Naive thymus-derived CD4-positive, alpha-beta T cell (primary cell): ENCODE measurements around the gene SSBP3. TPM values are rescaled to one million over a fixed set of nuclear protein-coding genes. Genes with fewer than 3 reads are reported as not detected.

Source experiments
- ATAC-seq: fragments of 150-1000 bp; cut with Tn5 transposase; 2 replicates; pipeline ENCODE4 v1.10.0; 2021; ENCODE audit warnings: mild to moderate bottlenecking, moderate library complexity
- CTCF ChIA-PET: fragments of 350-600 bp; sonication (Branson Sonifier 250); formaldehyde crosslinking; loops from one replicate; lab custom pipeline; 2021; ENCODE audit warnings: antibody characterized with exemption; lab: Charles Lee
- POLR2A ChIA-PET: fragments of 350-600 bp; sonication (Branson Sonifier 250); formaldehyde crosslinking; loops from one replicate; lab custom pipeline; 2021; ENCODE audit warnings: antibody characterized with exemption, inconsistent platforms; lab: Charles Lee
- DNase-seq, 9 donors: peaks; one replicate each; pipeline versions ENCODE4 v3.0.0 to v3.0.0-alpha.2; 2020 to 2022; ENCODE audit warnings: mixed read lengths in 1 of 9
- H3K27ac ChIP-seq: one replicate; pipeline ENCODE4 v1.7.0; 2013; ENCODE audit warnings: mild to moderate bottlenecking, low read depth, low read length, moderate library complexity
- H3K27me3 ChIP-seq, 2 donors: one replicate each; pipeline ENCODE4 v1.7.0; 2013; ENCODE audit warnings: low read length in 2 of 2, mild to moderate bottlenecking in 2 of 2, moderate library complexity in 2 of 2; ENCODE audit not compliant: control insufficient read depth in 2 of 2, insufficient read depth in 2 of 2
- H3K36me3 ChIP-seq, 3 experiments: 1 replicate in 2 of 3; 2 replicates in 1 of 3; pipeline ENCODE4 v1.7.0; 2013; ENCODE audit warnings: low read length in 3 of 3, mild to moderate bottlenecking in 3 of 3, moderate library complexity in 1 of 3; ENCODE audit not compliant: insufficient read depth in 3 of 3, control insufficient read depth in 2 of 3
- H3K4me1 ChIP-seq, 2 donors: one replicate each; pipeline ENCODE4 v1.7.0; 2013; ENCODE audit warnings: low read length in 2 of 2, mild to moderate bottlenecking in 2 of 2, moderate library complexity in 1 of 2; ENCODE audit not compliant: control insufficient read depth in 2 of 2, insufficient read depth in 2 of 2
- H3K4me3 ChIP-seq: 2 replicates; pipeline ENCODE4 v1.7.0; 2013; ENCODE audit warnings: mild to moderate bottlenecking, low read length
- H3K9me3 ChIP-seq, 3 experiments: 1 replicate in 2 of 3; 2 replicates in 1 of 3; pipeline ENCODE4 v1.7.0; 2013; ENCODE audit warnings: low read length in 3 of 3; ENCODE audit not compliant: control insufficient read depth in 2 of 3
- H3K27ac Mint-ChIP-seq, 9 donors: one replicate each; pipeline ENCODE4 v1.8.0; 2020 to 2022; ENCODE audit warnings: mixed read lengths in 9 of 9, mild to moderate bottlenecking in 8 of 9, moderate library complexity in 5 of 9, inconsistent platforms in 2 of 9
- H3K27me3 Mint-ChIP-seq, 5 donors: one replicate each; pipeline ENCODE4 v1.8.0; 2021 to 2022; ENCODE audit warnings: mixed read lengths in 5 of 5, mild to moderate bottlenecking in 1 of 5
- H3K36me3 Mint-ChIP-seq, 5 donors: one replicate each; pipeline ENCODE4 v1.8.0; 2020 to 2022; ENCODE audit warnings: mixed read lengths in 5 of 5, mild to moderate bottlenecking in 3 of 5, inconsistent platforms in 1 of 5
- H3K4me1 Mint-ChIP-seq, 7 donors: one replicate each; pipeline ENCODE4 v1.8.0; 2020 to 2022; ENCODE audit warnings: mixed read lengths in 7 of 7, mild to moderate bottlenecking in 3 of 7, inconsistent platforms in 1 of 7
- H3K4me3 Mint-ChIP-seq, 10 donors: one replicate each; pipeline ENCODE4 v1.8.0; 2020 to 2022; ENCODE audit warnings: mild to moderate bottlenecking in 10 of 10, mixed read lengths in 10 of 10, moderate library complexity in 6 of 10, inconsistent platforms in 2 of 10
- H3K9me3 Mint-ChIP-seq, 11 donors: one replicate each; pipeline ENCODE4 v1.8.0; 2020 to 2022; ENCODE audit warnings: mixed read lengths in 11 of 11, mild to moderate bottlenecking in 4 of 11, inconsistent platforms in 1 of 11, moderate library complexity in 1 of 11
- intact Hi-C, 2 donors: fragments of 100-400 bp; cut with micrococcal nuclease; formaldehyde crosslinking; loops; one replicate each; pipeline ENCODE4 v1.15.1; 2023
- polyA plus RNA-seq, 2 donors: library from polyadenylated mRNA; unstranded; fragments of 300-500 nt; fragmentation: Illumina TruSeq; gene quantifications; one replicate each; pipeline ENCODE4 v1.2.3, GENCODE V29; 2021
- total RNA-seq, 6 experiments: library from RNA in 5 of 6; stranded (reverse) in 5 of 6; gene quantifications; 1 replicate in 5 of 6; 2 replicates in 1 of 6; pipeline ENCODE4 v1.2.3 and lab custom pipeline; 2021 to 2026

The SSBP3 gene
- total and polyA plus RNA-seq, 7 experiments from 2014 or later: 19.4 to 124 (median 80.5) TPM

DNA sequence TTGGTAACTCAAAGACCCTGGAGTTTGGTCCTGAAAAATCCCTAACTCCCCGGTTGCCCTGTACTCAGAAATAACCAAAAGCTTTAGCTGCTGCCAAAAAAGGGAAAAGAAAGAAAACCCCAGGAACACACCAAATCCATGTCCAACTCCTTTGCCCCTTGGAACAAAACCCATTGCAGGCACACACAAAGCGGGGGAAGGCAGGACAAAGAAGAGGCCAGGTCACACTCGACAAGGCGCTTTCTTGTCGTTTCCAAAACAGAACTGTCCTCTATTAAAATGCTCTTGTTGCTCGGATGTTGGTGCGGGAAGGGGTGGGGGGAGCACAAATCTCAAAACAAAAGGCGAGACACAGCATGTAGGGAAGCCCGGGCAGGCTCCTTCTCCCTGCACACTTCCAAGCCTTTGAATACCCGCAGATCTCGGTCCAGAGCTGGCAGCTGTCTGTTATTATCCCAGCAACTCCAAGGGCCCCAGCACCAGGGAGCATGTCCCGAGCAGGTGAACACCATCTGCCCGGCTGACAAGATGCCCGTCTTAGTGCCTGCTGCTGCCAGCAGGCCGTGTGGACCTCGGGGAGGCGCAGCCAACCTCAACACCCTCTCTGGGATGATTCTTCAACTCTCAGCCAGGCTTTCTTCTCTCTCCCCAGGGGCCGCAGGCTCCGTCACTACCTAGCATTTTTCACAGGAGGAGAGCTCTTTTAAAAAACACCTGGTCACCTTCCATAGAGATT lies 96.4 kb downstream of the SSBP3 start:
- peak overlapping the region; percentile 20 for H3K4me3 ChIP-seq
- ATAC-seq (no peak), DNase-seq (no peak)
- H3K36me3 Mint-ChIP-seq: peaks cover 0 to 3% (median 0%) of the 10 kb centered on the region in 5 donors
- peaks cover 4 to 68% of the 10 kb centered on the region in 2 donors for H3K4me1 ChIP-seq
- H3K4me1 Mint-ChIP-seq: peaks cover 47 to 97% (median 88%) of the 10 kb centered on the region in 7 donors
- H3K27ac Mint-ChIP-seq: peak overlapping the region; percentile 6 to 92 (median 84)
- intact Hi-C loops: loop anchor here (1.0 to 5.0 kb wide), 6 partner anchors 13 to 48 kb away; no protein-coding TSS in a partner anchor
- POLR2A ChIA-PET: interaction anchor here (0.9 to 1.6 kb wide), 5 partner anchors 10 to 22 kb away, joined by 3 to 7 read pairs (median 4); no protein-coding TSS in a partner anchor
- no peaks in the 10 kb centered on the region for H3K9me3 Mint-ChIP-seq
- H3K9me3 ChIP-seq: no peaks in the 10 kb centered on the region
- peak overlapping the region; percentile 59 to 85 (median 78) for H3K4me3 Mint-ChIP-seq
- no peaks in the 10 kb centered on the region for H3K27me3 Mint-ChIP-seq
- CTCF ChIA-PET: interaction anchor here (1.2 to 1.5 kb wide), 3 partner anchors 10 to 179 kb away, joined by 3 to 6 read pairs (median 4); no protein-coding TSS in a partner anchor
- no peaks in the 10 kb centered on the region for H3K36me3 ChIP-seq
- H3K27me3 ChIP-seq: no peaks in the 10 kb centered on the region
- H3K27ac ChIP-seq: peak overlapping the region; percentile 53

DNA sequence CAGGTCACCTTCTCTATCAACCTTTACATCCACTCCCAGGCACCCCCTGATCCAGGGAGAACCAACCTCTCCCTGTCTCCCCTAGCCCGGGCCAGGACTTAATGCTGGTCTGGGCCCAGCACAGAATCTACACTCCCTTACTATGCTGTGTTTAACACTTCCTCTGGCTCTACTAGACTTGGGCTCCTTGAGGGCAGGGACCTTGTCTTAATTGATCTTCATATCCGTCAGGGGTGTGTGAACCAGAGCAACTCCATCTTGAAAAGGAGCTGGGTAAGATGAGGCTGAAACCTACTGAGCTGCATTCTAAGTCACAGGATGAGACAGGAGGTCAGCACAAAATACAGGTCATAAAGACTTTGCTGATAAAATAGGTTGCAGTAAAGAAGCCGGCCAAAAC lies 98.9 kb downstream of the SSBP3 start:
- peak overlapping the region in 8 of 9 donors; percentile 32 to 76 (median 49) for H3K27ac Mint-ChIP-seq
- Histone ChIP-seq H3K27ac (no peak overlapping the region), H3K4me3 (no peak overlapping the region), H3K36me3 (no peaks in the 10 kb centered on the region), H3K4me1 (peaks cover 4 to 68% of the 10 kb centered on the region in 2 donors), H3K27me3 (no peaks in the 10 kb centered on the region), H3K9me3 (no peaks in the 10 kb centered on the region)
- no peak for DNase-seq
- ChIA-PET CTCF (no interaction called here), POLR2A (interaction anchor here (1.6 kb wide), 1 partner anchor 16 kb away, joined by 4 read pairs; no protein-coding TSS in a partner anchor)
- H3K9me3 Mint-ChIP-seq: no peaks in the 10 kb centered on the region
- peaks cover 52 to 99% (median 90%) of the 10 kb centered on the region in 7 donors for H3K4me1 Mint-ChIP-seq
- peak overlapping the region in 4 of 10 donors; percentile 25 to 52 (median 43) for H3K4me3 Mint-ChIP-seq
- H3K27me3 Mint-ChIP-seq: no peaks in the 10 kb centered on the region
- H3K36me3 Mint-ChIP-seq: no peaks in the 10 kb centered on the region
- intact Hi-C loops: no loop called here
- ATAC-seq: no peak

DNA sequence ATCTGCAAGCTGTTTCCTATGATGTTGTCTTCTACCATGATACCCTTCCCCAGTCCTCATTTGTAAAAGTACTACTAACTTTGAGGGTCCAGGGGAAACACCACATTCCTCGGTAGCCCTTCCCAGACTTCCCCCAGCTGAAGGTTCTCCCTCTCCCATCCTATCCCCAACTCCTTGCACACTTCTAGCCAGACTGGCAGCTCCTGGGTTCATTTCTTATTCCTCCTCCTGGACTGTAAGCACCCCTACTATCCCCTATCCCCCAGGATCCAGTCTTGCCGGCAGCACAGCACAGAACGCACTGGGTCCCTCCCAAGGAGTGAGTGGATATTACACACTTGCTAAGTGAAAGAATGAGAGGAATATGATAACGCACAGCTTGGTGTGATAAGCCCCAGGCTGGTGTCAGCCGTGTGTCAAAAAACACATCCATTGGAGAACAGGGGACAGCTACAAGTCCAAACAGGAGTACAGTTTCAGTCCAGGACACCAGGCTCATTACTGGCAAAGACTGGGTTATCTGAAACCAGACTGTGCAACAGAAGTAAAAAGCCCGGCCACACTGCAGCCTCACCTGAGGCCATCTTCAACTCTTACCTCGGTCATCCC lies 100.2 kb downstream of the SSBP3 start:
- POLR2A ChIA-PET: interaction anchor here (0.6 kb wide), 1 partner anchor 27 kb away, joined by 3 read pairs; no protein-coding TSS in a partner anchor
- H3K36me3 Mint-ChIP-seq: no peaks in the 10 kb centered on the region
- DNase-seq (no peak), ATAC-seq (no peak)
- no peaks in the 10 kb centered on the region for H3K9me3 Mint-ChIP-seq
- CTCF ChIA-PET: interaction anchor here (1.5 kb wide), 1 partner anchor 15 kb away, joined by 3 read pairs; no protein-coding TSS in a partner anchor
- H3K27me3 ChIP-seq: no peaks in the 10 kb centered on the region
- H3K4me1 Mint-ChIP-seq: peaks cover 45 to 99% (median 90%) of the 10 kb centered on the region in 7 donors
- peak overlapping the region in 6 of 9 donors; percentile 21 to 72 (median 54) for H3K27ac Mint-ChIP-seq
- H3K4me1 ChIP-seq: peaks cover 4 to 58% of the 10 kb centered on the region in 2 donors
- no peaks in the 10 kb centered on the region for H3K36me3 ChIP-seq
- peak overlapping the region in 2 of 10 donors; percentile 35 to 68 for H3K4me3 Mint-ChIP-seq
- no peaks in the 10 kb centered on the region for H3K27me3 Mint-ChIP-seq
- intact Hi-C loops: no loop called here
- H3K9me3 ChIP-seq: no peaks in the 10 kb centered on the region
- H3K4me3 ChIP-seq: no peak overlapping the region
- no peak overlapping the region for H3K27ac ChIP-seq

DNA sequence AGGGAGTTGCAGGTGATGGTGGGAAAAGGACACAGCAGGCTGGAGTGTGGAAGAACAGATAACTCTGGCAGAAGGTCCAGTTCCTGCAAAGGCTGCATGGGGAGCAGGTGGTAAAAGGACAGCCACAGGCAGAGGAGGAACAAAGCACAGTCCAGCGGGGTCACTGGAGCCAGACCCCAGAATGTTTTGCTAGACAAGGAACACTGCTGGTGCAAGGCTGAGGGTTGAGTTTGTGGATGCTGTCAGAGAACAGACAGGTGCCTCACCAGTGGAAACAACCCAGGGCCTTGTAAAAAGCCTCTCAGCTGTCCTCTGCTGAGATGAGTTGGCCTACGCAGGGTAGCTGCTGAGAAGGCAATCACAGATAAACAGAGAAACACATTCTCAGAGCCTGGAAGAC lies 101.7 kb downstream of the SSBP3 start:
- intact Hi-C loops: no loop called here
- peaks cover 0 to 60% of the 10 kb centered on the region in 2 donors for H3K4me1 ChIP-seq
- ChIA-PET CTCF (no interaction called here), POLR2A (interaction anchor here (1.1 to 2.0 kb wide), 3 partner anchors 9 to 20 kb away, joined by 3 to 7 read pairs (median 3); no protein-coding TSS in a partner anchor)
- no peaks in the 10 kb centered on the region for H3K36me3 ChIP-seq
- DNase-seq (no peak), ATAC-seq (no peak)
- H3K4me3 ChIP-seq: no peak overlapping the region
- Mint-ChIP-seq H3K36me3 (no peaks in the 10 kb centered on the region), H3K27me3 (no peaks in the 10 kb centered on the region), H3K4me1 (peaks cover 42 to 99% (median 90%) of the 10 kb centered on the region in 7 donors), H3K4me3 (peak overlapping the region in 1 of 10 donors; percentile 68), H3K9me3 (no peaks in the 10 kb centered on the region), H3K27ac (peak overlapping the region in 7 of 9 donors; percentile 18 to 58 (median 37))
- no peaks in the 10 kb centered on the region for H3K27me3 ChIP-seq
- H3K9me3 ChIP-seq: no peaks in the 10 kb centered on the region
- no peak overlapping the region for H3K27ac ChIP-seq

DNA sequence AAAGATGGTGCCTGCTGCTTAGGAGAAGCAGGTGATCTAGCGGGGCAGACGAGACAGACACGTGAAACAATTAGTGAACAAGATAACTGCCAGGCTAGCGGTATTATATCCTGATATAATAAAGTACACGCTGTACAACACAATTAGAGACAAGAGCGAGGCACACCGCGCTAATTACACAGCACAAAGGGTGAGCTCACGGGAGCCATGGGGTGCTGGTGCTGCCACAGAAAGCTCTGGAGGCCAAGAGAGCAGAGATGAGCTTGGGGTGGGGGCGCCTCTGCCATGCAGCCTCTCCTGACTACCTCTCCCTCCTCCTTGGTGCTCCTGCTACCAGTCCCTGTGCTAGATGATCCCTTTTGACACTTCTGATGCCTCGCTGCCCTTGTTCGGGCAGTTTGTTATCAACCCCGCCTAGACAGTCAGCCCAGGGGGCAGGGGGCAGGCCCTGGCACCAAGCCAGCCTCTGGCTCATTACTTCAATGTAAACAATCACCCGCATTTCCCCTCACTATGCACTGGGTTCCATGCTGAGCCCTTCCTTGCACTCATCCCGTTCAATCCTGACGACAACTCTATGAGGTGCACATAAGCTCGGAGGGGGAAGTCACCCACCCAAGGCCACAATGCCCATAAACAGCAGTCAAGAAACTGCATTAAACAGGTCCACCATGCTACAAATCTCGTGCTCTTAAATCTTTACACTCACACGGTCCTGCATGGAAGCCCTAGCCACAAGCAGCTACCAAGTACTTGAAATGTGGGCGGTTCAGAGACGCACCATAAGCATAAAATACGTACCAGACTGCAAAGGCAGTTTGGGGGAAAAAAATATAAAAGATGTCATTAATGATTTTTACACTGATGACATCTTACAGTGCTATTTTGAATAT lies 103.0 kb downstream of the SSBP3 start:
- ChIA-PET CTCF (interaction anchor here (0.6 to 1.4 kb wide), 3 partner anchors 10 to 101 kb away, joined by 3 to 4 read pairs (median 3); no protein-coding TSS in a partner anchor), POLR2A (interaction anchor here (0.8 to 2.0 kb wide), 4 partner anchors 8 to 18 kb away, joined by 3 to 7 read pairs (median 3); no protein-coding TSS in a partner anchor)
- H3K4me1 ChIP-seq: peaks cover 0 to 58% of the 10 kb centered on the region in 2 donors
- Mint-ChIP-seq H3K4me1 (peaks cover 46 to 100% (median 93%) of the 10 kb centered on the region in 7 donors), H3K27ac (peak overlapping the region in 8 of 9 donors; percentile 66 to 88 (median 76)), H3K4me3 (peak overlapping the region in 9 of 10 donors; percentile 16 to 71 (median 50)), H3K9me3 (no peaks in the 10 kb centered on the region), H3K36me3 (no peaks in the 10 kb centered on the region), H3K27me3 (no peaks in the 10 kb centered on the region)
- no peak overlapping the region for H3K4me3 ChIP-seq
- ATAC-seq (no peak), DNase-seq (no peak)
- no peaks in the 10 kb centered on the region for H3K36me3 ChIP-seq
- no peak overlapping the region for H3K27ac ChIP-seq
- no peaks in the 10 kb centered on the region for H3K9me3 ChIP-seq
- intact Hi-C loops: no loop called here
- no peaks in the 10 kb centered on the region for H3K27me3 ChIP-seq
